GM12878 (cell line): ENCODE measurements around the gene NRG2. TPM values are rescaled to one million over a fixed set of nuclear protein-coding genes. Genes with fewer than 3 reads are reported as not detected.

Experiments used
- BHLHE40 ChIP-seq, 2 experiments: fragments of 450-650 bp in 1 of 2; IDR thresholded peaks; 2 replicates each; pipeline ENCODE4 v1.6.1; 2011 to 2017; ENCODE audit warnings: low read depth in 2 of 2, borderline replicate concordance in 1 of 2, improper control_type of control experiment in 1 of 2, low read length in 1 of 2, mild to moderate bottlenecking in 1 of 2
- BMI1 ChIP-seq: fragments of 450-650 bp; IDR thresholded peaks from 2 replicates; pipeline ENCODE4 v1.6.1; 2016; ENCODE audit warnings: mild to moderate bottlenecking, moderate library complexity, borderline replicate concordance
- CBX5 ChIP-seq: sonication (generic); IDR thresholded peaks from 2 replicates; pipeline ENCODE4 v1.6.1; 2016; ENCODE audit warnings: low read depth, moderate library complexity, mild to moderate bottlenecking, inconsistent platforms
- CEBPB ChIP-seq, 2 experiments: fragments of 150-350 bp in 1 of 2; IDR thresholded peaks; 2 replicates each; pipeline ENCODE4 v1.6.1; 2012 to 2014; ENCODE audit warnings: low read depth in 2 of 2, low read length in 2 of 2, borderline replicate concordance in 1 of 2, inconsistent platforms in 1 of 2
- DPF2 ChIP-seq: fragments of 450-650 bp; IDR thresholded peaks from 2 replicates; pipeline ENCODE4 v1.6.1; 2017; ENCODE audit warnings: mild to moderate bottlenecking
- E2F4 ChIP-seq: IDR thresholded peaks from 2 replicates; pipeline ENCODE4 v1.6.1; 2012; ENCODE audit warnings: low read depth, low read length, improper control_type of control experiment
- HSF1 ChIP-seq: fragments of 150-350 bp; IDR thresholded peaks from 2 replicates; pipeline ENCODE4 v1.6.1; 2014; ENCODE audit warnings: mild to moderate bottlenecking, low read depth, low read length
- MLLT1 ChIP-seq: fragments of 450-650 bp; IDR thresholded peaks from 2 replicates; pipeline ENCODE4 v1.6.1; 2016; ENCODE audit warnings: mild to moderate bottlenecking
- PAX5 ChIP-seq: IDR thresholded peaks from 2 replicates; pipeline ENCODE4 v1.6.1; 2011; ENCODE audit warnings: low read depth, low read length, borderline replicate concordance
- POLR2A ChIP-seq: IDR thresholded peaks from 2 replicates; pipeline ENCODE4 v1.6.1; 2011; ENCODE audit warnings: low read depth, mild to moderate bottlenecking, low read length
- RAD51 ChIP-seq: fragments of 450-650 bp; IDR thresholded peaks from 2 replicates; pipeline ENCODE4 v1.6.1; 2016; ENCODE audit warnings: moderate library complexity, mild to moderate bottlenecking, inconsistent platforms
- RELA ChIP-seq: fragments of 450-650 bp; IDR thresholded peaks from 2 replicates; pipeline ENCODE4 v1.8.0; 2014; ENCODE audit warnings: borderline replicate concordance; ENCODE audit not compliant: partially characterized antibody
- SKIL ChIP-seq: fragments of 450-650 bp; IDR thresholded peaks from 2 replicates; pipeline ENCODE4 v1.6.1; 2017; ENCODE audit warnings: mild to moderate bottlenecking, low read depth, inconsistent platforms; ENCODE audit not compliant: poor library complexity, severe bottlenecking
- SMAD1 ChIP-seq: fragments of 450-650 bp; IDR thresholded peaks from 2 replicates; pipeline ENCODE4 v1.6.1; 2018; ENCODE audit warnings: mild to moderate bottlenecking, low read depth; ENCODE audit not compliant: partially characterized antibody
- SP1 ChIP-seq: IDR thresholded peaks from one replicate; pipeline ENCODE4 v1.6.1; 2011; ENCODE audit warnings: low read depth, low read length
- SPI1 ChIP-seq: IDR thresholded peaks from 2 replicates; pipeline ENCODE4 v1.6.1; 2011; ENCODE audit warnings: low read depth, mild to moderate bottlenecking, low read length, moderate library complexity, borderline replicate concordance; ENCODE audit not compliant: insufficient read depth
- SREBF1 ChIP-seq: IDR thresholded peaks from 2 replicates; pipeline ENCODE4 v1.6.1; 2012; ENCODE audit warnings: mild to moderate bottlenecking, low read length
- TARDBP ChIP-seq: IDR thresholded peaks from 2 replicates; pipeline ENCODE4 v1.6.1; 2016; ENCODE audit warnings: borderline replicate concordance
- TCF12 ChIP-seq: IDR thresholded peaks from 2 replicates; pipeline ENCODE4 v1.6.1; 2011; ENCODE audit warnings: low read depth, mild to moderate bottlenecking, low read length
- YBX1 ChIP-seq: fragments of 450-650 bp; IDR thresholded peaks from 2 replicates; pipeline ENCODE4 v1.6.1; 2016; ENCODE audit warnings: antibody characterized with exemption
- YY1 ChIP-seq: IDR thresholded peaks from 2 replicates; pipeline ENCODE4 v1.6.1; 2011; ENCODE audit warnings: low read depth, mild to moderate bottlenecking, low read length
- ZSCAN29 ChIP-seq: fragments of 450-650 bp; IDR thresholded peaks from 2 replicates; pipeline ENCODE4 v1.6.1; 2017; ENCODE audit warnings: mild to moderate bottlenecking, moderate library complexity
- polyA plus RNA-seq, 11 experiments: library from polyadenylated mRNA; depleted of rRNA in 4 of 11; unstranded in 6 of 11; stranded (reverse) in 5 of 11; fragments of >200 nt; fragmentation: Nextera tagmentation in 4 of 11; fragmentation: Illumina TruSeq in 1 of 11; extraction: Ambion mirVana in 4 of 11; extraction: Trizol in 1 of 11; gene quantifications; 1 replicate in 1 of 11; 2 replicates in 10 of 11; pipeline versions ENCODE4 v1.2.1 to v1.2.3, GENCODE V29; 2011 to 2016; ENCODE audit warnings: inconsistent platforms in 2 of 11, missing spikeins in 2 of 11, low read depth in 1 of 11
- total RNA-seq, 4 experiments: library from RNA; depleted of rRNA in 3 of 4; stranded (reverse); fragments of >200 nt in 3 of 4; fragmentation: Illumina TruSeq in 1 of 4; extraction: Trizol in 1 of 4; gene quantifications; 2 replicates each; pipeline versions ENCODE4 v1.2.1 to v1.2.3, GENCODE V29; 2013 to 2021

The NRG2 gene
- total and polyA plus RNA-seq, 10 of the 15 experiments (the other 5 are each of a cell fraction or from before 2014, with no cell fraction given) = 0.10 to 21.7 (median 9.6) TPM

GRCh38 chr5:140011297-140011802 is 31.7 kb downstream of the NRG2 start (continued):
- TF ChIP-seq MLLT1 (peak; percentile 66; the same call in 1 of the 2 replicates), BHLHE40 (IDR thresholded peaks at IDR 0.05; ENCODE audit: borderline replicate concordance in 1 of 2, low read depth in 2 of 2, low read length in 1 of 2) (peak; percentile 78 to 83), POLR2A (0 out of 2 replicates have a peak, but pooled peaks have one; percentile 23), SREBF1 (no peak), SP1 (peak; percentile 73), CEBPB (IDR thresholded peaks at IDR 0.05; ENCODE audit: borderline replicate concordance in 1 of 2, low read depth in 2 of 2, low read length in 2 of 2) (peak in 1 of 2 experiments; percentile 91; a peak in 1 of 4 replicates), PAX5 (peak; percentile 82), SPI1 (peak; percentile 58; the same call in 1 of the 2 replicates), RAD51 (peak; percentile 35; the same call in 1 of the 2 replicates), HSF1 (no peak), CBX5 (peak; percentile 73; the same call in 1 of the 2 replicates), RELA (peak; percentile 47), SKIL (peak; percentile 82), DPF2 (peak; percentile 78), ZSCAN29 (no peak), YY1 (peak; percentile 80), TARDBP (peak; percentile 81; the same call in 1 of the 2 replicates), E2F4 (no peak), BMI1 (no peak), SMAD1 (peak; percentile 23), TCF12 (peak; percentile 98), YBX1 (no peak)
